ENCODE data around the gene YAE1.

DNA sequence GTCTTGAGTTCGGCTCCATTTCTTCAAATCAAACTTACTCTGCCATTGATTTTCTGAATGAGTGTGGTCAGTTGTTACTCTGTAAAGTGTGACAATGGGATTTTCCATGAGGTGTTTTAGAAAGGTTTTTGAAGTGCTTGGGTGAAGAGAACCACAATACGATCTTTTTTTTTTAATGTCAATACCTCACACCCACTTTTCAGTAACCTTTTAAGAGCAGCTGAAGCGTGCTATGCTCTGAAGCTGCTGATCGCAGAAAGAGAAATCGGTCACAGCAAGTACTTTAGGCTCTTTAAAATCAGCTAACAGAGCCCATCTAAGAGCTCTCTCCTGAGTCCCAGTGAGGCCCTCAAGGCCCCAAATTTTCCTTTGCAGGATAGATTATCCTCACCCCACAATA, 34.4 kb upstream of the YAE1 start:
- TF ChIP-seq, protein P1, sequence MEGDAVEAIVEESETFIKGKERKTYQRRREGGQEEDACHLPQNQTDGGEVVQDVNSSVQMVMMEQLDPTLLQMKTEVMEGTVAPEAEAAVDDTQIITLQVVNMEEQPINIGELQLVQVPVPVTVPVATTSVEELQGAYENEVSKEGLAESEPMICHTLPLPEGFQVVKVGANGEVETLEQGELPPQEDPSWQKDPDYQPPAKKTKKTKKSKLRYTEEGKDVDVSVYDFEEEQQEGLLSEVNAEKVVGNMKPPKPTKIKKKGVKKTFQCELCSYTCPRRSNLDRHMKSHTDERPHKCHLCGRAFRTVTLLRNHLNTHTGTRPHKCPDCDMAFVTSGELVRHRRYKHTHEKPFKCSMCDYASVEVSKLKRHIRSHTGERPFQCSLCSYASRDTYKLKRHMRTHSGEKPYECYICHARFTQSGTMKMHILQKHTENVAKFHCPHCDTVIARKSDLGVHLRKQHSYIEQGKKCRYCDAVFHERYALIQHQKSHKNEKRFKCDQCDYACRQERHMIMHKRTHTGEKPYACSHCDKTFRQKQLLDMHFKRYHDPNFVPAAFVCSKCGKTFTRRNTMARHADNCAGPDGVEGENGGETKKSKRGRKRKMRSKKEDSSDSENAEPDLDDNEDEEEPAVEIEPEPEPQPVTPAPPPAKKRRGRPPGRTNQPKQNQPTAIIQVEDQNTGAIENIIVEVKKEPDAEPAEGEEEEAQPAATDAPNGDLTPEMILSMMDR (IDR thresholded peaks at IDR 0.05), result no peak
- no peak for TF ChIP-seq EZH2phosphoT487 (IDR thresholded peaks at IDR 0.05)
